Panc1 (cell line): ENCODE results near the gene GOLGA6L7.
"Not testable (repeated sequence)": the region's sequence is repeated elsewhere in the genome, so short reads cannot be mapped to it uniquely, and the experiment has no call there.

Experiments used
- POLR2AphosphoS5 ChIP-seq: IDR thresholded peaks from 2 replicates; pipeline ENCODE4 v1.6.1; 2012; ENCODE audit warnings: mild to moderate bottlenecking, low read depth, low read length, moderate library complexity
- SIN3A ChIP-seq: IDR thresholded peaks from 2 replicates; pipeline ENCODE4 v1.6.1; 2012; ENCODE audit warnings: low read depth, mild to moderate bottlenecking, low read length, moderate library complexity, borderline replicate concordance; ENCODE audit not compliant: insufficient read depth
- TCF7L2 ChIP-seq: IDR thresholded peaks from 2 replicates; pipeline ENCODE4 v1.6.1; 2011; ENCODE audit warnings: mild to moderate bottlenecking, low read depth, low read length, inconsistent platforms
- TF ChIP-seq, protein P1 (sequence below): fragments of 450-650 bp; IDR thresholded peaks from 2 replicates; pipeline ENCODE4 v1.5.1; 2017; ENCODE audit warnings: mild to moderate bottlenecking

DNA sequence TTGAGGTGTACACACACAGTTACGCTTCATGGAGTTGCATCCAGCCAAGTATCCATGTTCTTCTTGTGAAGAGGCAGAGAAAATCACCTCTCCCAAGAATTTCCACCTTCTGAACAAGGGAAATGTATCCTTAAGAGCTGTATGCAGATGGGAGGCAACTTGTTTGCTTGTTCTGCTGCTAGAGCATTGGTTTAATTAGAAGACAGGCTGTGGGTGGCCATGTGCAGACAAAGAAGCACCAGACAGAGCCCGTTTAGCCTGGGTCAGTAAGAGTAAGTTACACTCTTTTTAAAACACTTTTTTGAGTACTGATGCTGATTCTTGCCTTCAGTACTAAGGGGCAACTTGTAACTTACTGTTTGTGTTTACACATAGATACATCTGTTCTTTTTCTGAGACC is 50.2 kb downstream of the GOLGA6L7 start:
- TF ChIP-seq, protein P1, sequence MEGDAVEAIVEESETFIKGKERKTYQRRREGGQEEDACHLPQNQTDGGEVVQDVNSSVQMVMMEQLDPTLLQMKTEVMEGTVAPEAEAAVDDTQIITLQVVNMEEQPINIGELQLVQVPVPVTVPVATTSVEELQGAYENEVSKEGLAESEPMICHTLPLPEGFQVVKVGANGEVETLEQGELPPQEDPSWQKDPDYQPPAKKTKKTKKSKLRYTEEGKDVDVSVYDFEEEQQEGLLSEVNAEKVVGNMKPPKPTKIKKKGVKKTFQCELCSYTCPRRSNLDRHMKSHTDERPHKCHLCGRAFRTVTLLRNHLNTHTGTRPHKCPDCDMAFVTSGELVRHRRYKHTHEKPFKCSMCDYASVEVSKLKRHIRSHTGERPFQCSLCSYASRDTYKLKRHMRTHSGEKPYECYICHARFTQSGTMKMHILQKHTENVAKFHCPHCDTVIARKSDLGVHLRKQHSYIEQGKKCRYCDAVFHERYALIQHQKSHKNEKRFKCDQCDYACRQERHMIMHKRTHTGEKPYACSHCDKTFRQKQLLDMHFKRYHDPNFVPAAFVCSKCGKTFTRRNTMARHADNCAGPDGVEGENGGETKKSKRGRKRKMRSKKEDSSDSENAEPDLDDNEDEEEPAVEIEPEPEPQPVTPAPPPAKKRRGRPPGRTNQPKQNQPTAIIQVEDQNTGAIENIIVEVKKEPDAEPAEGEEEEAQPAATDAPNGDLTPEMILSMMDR = not testable (repeated sequence)
- TF ChIP-seq POLR2AphosphoS5, SIN3A, TCF7L2: not testable (repeated sequence)
